HepG2 (cell line): ENCODE measurements around the gene VGF. TPM values are rescaled to one million over a fixed set of nuclear protein-coding genes. Genes with fewer than 3 reads are reported as not detected.
A peak's percentile ranks its signal among the peaks of the same experiment; 100 is the strongest.

Source experiments
- CREM ChIP-seq, 2 experiments: sonication (generic) in 1 of 2; formaldehyde crosslinking in 1 of 2; IDR thresholded peaks; 2 replicates each; pipeline versions ENCODE4 v1.4.0 to v1.6.1; 2016 to 2020; ENCODE audit warnings: antibody characterized with exemption in 1 of 2, mild to moderate bottlenecking in 1 of 2, missing genetic modification reagents in 1 of 2
- HIVEP1 ChIP-seq: sonication (generic); formaldehyde crosslinking; IDR thresholded peaks from 2 replicates; pipeline ENCODE4 v1.4.0; 2020; ENCODE audit warnings: mild to moderate bottlenecking, missing genetic modification reagents
- HNF4G ChIP-seq, 2 experiments: sonication (generic) in 1 of 2; formaldehyde crosslinking in 1 of 2; IDR thresholded peaks; 2 replicates each; pipeline versions ENCODE4 v1.4.0 to v1.6.1; 2011 to 2020; ENCODE audit warnings: borderline replicate concordance in 2 of 2, low read depth in 2 of 2, mild to moderate bottlenecking in 2 of 2, low read length in 1 of 2, missing genetic modification reagents in 1 of 2, moderate library complexity in 1 of 2
- MNT ChIP-seq: fragments of 450-650 bp; IDR thresholded peaks from 2 replicates; pipeline ENCODE4 v1.6.1; 2016
- MZF1 ChIP-seq: sonication (generic); formaldehyde crosslinking; IDR thresholded peaks from 2 replicates; pipeline ENCODE4 v1.8.1; 2023; ENCODE audit warnings: mild to moderate bottlenecking, missing genetic modification reagents, borderline replicate concordance
- NFE2L2 ChIP-seq: fragments of 150-350 bp; IDR thresholded peaks from 2 replicates; pipeline ENCODE4 v1.6.1; 2014; ENCODE audit warnings: low read length
- NFIC ChIP-seq: IDR thresholded peaks from 2 replicates; pipeline ENCODE4 v1.6.1; 2012; ENCODE audit warnings: mild to moderate bottlenecking, low read length, inconsistent platforms
- SNAPC2 ChIP-seq: sonication (generic); formaldehyde crosslinking; IDR thresholded peaks from 2 replicates; pipeline ENCODE4 v1.8.1; 2022; ENCODE audit warnings: mild to moderate bottlenecking, missing genetic modification reagents
- ZHX2 ChIP-seq, 2 experiments: sonication (generic) in 1 of 2; formaldehyde crosslinking in 1 of 2; IDR thresholded peaks; 2 replicates each; pipeline versions ENCODE4 v1.6.1 to v1.9.0; 2014 to 2022; ENCODE audit warnings: antibody characterized with exemption in 1 of 2, borderline replicate concordance in 1 of 2, inconsistent platforms in 1 of 2, low read depth in 1 of 2, missing genetic modification reagents in 1 of 2
- ZNF274 ChIP-seq: sonication (generic); formaldehyde crosslinking; IDR thresholded peaks from 2 replicates; pipeline ENCODE4 v1.5.1; 2020; ENCODE audit warnings: mild to moderate bottlenecking, missing genetic modification reagents
- ZNF720 ChIP-seq: sonication (generic); formaldehyde crosslinking; IDR thresholded peaks from 2 replicates; pipeline ENCODE4 v1.4.0; 2020; ENCODE audit warnings: missing genetic modification reagents
- ZNF790 ChIP-seq: sonication (generic); formaldehyde crosslinking; IDR thresholded peaks from 2 replicates; pipeline ENCODE4 v1.8.0; 2022; ENCODE audit warnings: missing genetic modification reagents, mild to moderate bottlenecking, borderline replicate concordance
- polyA plus RNA-seq, 8 experiments: library from polyadenylated mRNA; depleted of rRNA in 3 of 8; stranded (reverse) in 7 of 8; unstranded in 1 of 8; fragments of >200 nt; fragmentation: Illumina TruSeq in 4 of 8; extraction: Trizol in 4 of 8; gene quantifications; 2 replicates each; pipeline versions ENCODE4 v1.2.1 to v1.2.3, GENCODE V29; 2011 to 2016; ENCODE audit warnings: low read depth in 4 of 8, missing spikeins in 1 of 8, mixed read lengths in 1 of 8; ENCODE audit not compliant: insufficient read depth in 1 of 8
- total RNA-seq, 5 experiments: library from RNA; depleted of rRNA; stranded (reverse); fragments of >200 nt; fragmentation: Illumina TruSeq; extraction: Trizol; gene quantifications; 2 replicates each; pipeline ENCODE4 v1.2.3, GENCODE V29; 2016; ENCODE audit warnings: low read depth in 1 of 5
- TF ChIP-seq, protein P1 (sequence below): sonication (generic); formaldehyde crosslinking; IDR thresholded peaks from 2 replicates; pipeline ENCODE4 v1.4.0; 2020; ENCODE audit warnings: low read depth, missing genetic modification reagents

Gene VGF
- total and polyA plus RNA-seq, 2 of the 13 experiments (the other 11 are each of a cell fraction or from before 2014, with no cell fraction given) = 0.12 to 0.46 TPM

DNA sequence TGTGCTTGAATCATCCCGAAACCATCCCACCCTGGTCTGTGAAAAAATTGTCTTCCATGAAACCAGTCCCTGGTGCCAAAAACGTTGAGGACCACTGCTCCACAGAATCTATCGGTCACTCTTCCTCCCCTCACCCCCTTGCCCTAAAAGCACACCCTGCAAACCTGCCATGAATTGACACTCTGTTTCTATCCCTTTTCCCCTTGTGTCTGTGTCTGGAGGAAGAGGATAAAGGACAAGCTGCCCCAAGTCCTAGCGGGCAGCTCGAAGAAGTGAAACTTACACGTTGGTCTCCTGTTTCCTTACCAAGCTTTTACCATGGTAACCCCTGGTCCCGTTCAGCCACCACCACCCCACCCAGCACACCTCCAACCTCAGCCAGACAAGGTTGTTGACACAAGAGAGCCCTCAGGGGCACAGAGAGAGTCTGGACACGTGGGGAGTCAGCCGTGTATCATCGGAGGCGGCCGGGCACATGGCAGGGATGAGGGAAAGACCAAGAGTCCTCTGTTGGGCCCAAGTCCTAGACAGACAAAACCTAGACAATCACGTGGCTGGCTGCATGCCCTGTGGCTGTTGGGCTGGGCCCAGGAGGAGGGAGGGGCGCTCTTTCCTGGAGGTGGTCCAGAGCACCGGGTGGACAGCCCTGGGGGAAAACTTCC is 39.2 kb downstream of the VGF start (continued):
- TF ChIP-seq, protein P1, sequence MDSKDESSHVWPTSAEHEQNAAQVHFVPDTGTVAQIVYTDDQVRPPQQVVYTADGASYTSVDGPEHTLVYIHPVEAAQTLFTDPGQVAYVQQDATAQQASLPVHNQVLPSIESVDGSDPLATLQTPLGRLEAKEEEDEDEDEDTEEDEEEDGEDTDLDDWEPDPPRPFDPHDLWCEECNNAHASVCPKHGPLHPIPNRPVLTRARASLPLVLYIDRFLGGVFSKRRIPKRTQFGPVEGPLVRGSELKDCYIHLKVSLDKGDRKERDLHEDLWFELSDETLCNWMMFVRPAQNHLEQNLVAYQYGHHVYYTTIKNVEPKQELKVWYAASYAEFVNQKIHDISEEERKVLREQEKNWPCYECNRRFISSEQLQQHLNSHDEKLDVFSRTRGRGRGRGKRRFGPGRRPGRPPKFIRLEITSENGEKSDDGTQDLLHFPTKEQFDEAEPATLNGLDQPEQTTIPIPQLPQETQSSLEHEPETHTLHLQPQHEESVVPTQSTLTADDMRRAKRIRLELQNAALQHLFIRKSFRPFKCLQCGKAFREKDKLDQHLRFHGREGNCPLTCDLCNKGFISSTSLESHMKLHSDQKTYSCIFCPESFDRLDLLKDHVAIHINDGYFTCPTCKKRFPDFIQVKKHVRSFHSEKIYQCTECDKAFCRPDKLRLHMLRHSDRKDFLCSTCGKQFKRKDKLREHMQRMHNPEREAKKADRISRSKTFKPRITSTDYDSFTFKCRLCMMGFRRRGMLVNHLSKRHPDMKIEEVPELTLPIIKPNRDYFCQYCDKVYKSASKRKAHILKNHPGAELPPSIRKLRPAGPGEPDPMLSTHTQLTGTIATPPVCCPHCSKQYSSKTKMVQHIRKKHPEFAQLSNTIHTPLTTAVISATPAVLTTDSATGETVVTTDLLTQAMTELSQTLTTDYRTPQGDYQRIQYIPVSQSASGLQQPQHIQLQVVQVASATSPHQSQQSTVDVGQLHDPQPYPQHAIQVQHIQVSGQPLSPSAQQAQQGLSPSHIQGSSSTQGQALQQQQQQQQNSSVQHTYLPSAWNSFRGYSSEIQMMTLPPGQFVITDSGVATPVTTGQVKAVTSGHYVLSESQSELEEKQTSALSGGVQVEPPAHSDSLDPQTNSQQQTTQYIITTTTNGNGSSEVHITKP (CRISPR knock-in tag) = peak; percentile 39; the same call in 1 of the 2 replicates
- peak; percentile 92 for TF ChIP-seq HIVEP1 (CRISPR knock-in tag)
- TF ChIP-seq ZNF274 = peak; percentile 79
- no peak for TF ChIP-seq ZNF720 (CRISPR knock-in tag)
- TF ChIP-seq MZF1 (CRISPR knock-in tag) = 0 out of 2 replicates have a peak, but pooled peaks have one; percentile 15
- peak; percentile 99 for TF ChIP-seq MNT
- no peak for TF ChIP-seq NFE2L2
- no peak for TF ChIP-seq NFIC
- peak; percentile 1; the same call in 1 of the 2 replicates for TF ChIP-seq ZHX2 (IDR thresholded peaks at IDR 0.05; ENCODE audit: low read depth)
- no peak for TF ChIP-seq ZHX2 (CRISPR knock-in tag; IDR thresholded peaks at IDR 0.05; ENCODE audit: borderline replicate concordance)
- no peak for TF ChIP-seq ZNF790 (CRISPR knock-in tag)
- TF ChIP-seq CREM (IDR thresholded peaks at IDR 0.05) = no peak
- no peak for TF ChIP-seq CREM (CRISPR knock-in tag; IDR thresholded peaks at IDR 0.05)
- TF ChIP-seq SNAPC2 = peak; percentile 57; the same call in 1 of the 2 replicates
- peak; percentile 34; the same call in 1 of the 2 replicates for TF ChIP-seq HNF4G (IDR thresholded peaks at IDR 0.05; ENCODE audit: borderline replicate concordance, low read depth, low read length)
- TF ChIP-seq HNF4G (CRISPR knock-in tag; IDR thresholded peaks at IDR 0.05; ENCODE audit: borderline replicate concordance, low read depth) = peak; percentile 22; the same call in 1 of the 2 replicates
